Left lung (tissue), 10 donors: ENCODE data around the gene TNIK. TPM values are rescaled to one million over a fixed set of nuclear protein-coding genes. Genes with fewer than 3 reads are reported as not detected.
"Not testable (repeated sequence)": the region's sequence is repeated elsewhere in the genome, so short reads cannot be mapped to it uniquely, and the experiment has no call there.

Source experiments
- ATAC-seq: fragments of 200-7000 bp; cut with Tn5 transposase; one replicate; pipeline ENCODE4 v1.9.1; 2020; ENCODE audit warnings: moderate library complexity
- DNase-seq, 4 donors: peaks; one replicate each; pipeline ENCODE4 v3.0.0-alpha.2; 2013 to 2020
- H3K27ac ChIP-seq, 2 donors: fragments of 200-600 bp; sonication (generic) in 1 of 2; one replicate each; pipeline versions ENCODE4 v1.5.0 to v1.8.0; 2020 to 2021
- H3K27me3 ChIP-seq, 2 donors: fragments of 200-600 bp; sonication (generic) in 1 of 2; one replicate each; pipeline versions ENCODE4 v1.5.0 to v1.8.0; 2020 to 2021
- H3K36me3 ChIP-seq, 2 donors: fragments of 200-600 bp; sonication (generic) in 1 of 2; one replicate each; pipeline versions ENCODE4 v1.5.0 to v1.8.0; 2020 to 2021
- H3K4me1 ChIP-seq, 2 donors: fragments of 200-600 bp; one replicate each; pipeline ENCODE4 v1.8.0; 2021
- H3K4me3 ChIP-seq, 2 donors: fragments of 200-600 bp; sonication (generic) in 1 of 2; one replicate each; pipeline versions ENCODE4 v1.5.0 to v1.8.0; 2020 to 2021; ENCODE audit warnings: mild to moderate bottlenecking in 1 of 2
- H3K9me3 ChIP-seq, 2 donors: fragments of 200-600 bp; sonication (generic) in 1 of 2; one replicate each; pipeline versions ENCODE4 v1.5.0 to v1.8.0; 2020 to 2021
- CTCF ChIP-seq, 2 donors: fragments of 200-600 bp; sonication (generic) in 1 of 2; IDR thresholded peaks; one replicate each; pipeline versions ENCODE4 v1.5.0 to v1.8.0; 2021; ENCODE audit warnings: antibody characterized with exemption in 2 of 2
- intact Hi-C, 2 donors: fragments of 100-400 bp; cut with DNase I; formaldehyde crosslinking; loops; one replicate each; pipeline versions ENCODE4 v1.11.2 to v1.14.2; 2022
- polyA plus RNA-seq, 6 donors: library from polyadenylated mRNA; unstranded; fragments of 120-200 nt; gene quantifications; one replicate each; pipeline ENCODE4 v1.2.1, GENCODE V29; 2013; ENCODE audit not compliant: insufficient read length in 6 of 6
- total RNA-seq, 2 donors: library from RNA; stranded (reverse); fragmentation: NEBNext Ultra II Directional; extraction: Animal tissue kit (Norgen Biotek cat#: 25700); gene quantifications; one replicate each; pipeline ENCODE4 v1.2.1, GENCODE V29; 2021
- donor health status: DM: no; HTN: yes; CAD: no.
- donor health status: DM: no; HTN: no; CAD: no.

Gene TNIK
- total and polyA plus RNA-seq, 8 donors, result 14.8 to 42.0 (median 17.4) TPM

- H3K4me1 ChIP-seq, result peaks cover 15 to 34% of the 10 kb centered on the region in 2 donors
- no peak for ATAC-seq
- no peak for TF ChIP-seq CTCF (IDR thresholded peaks at IDR 0.05)
- H3K36me3 ChIP-seq, result no peaks in the 10 kb centered on the region
- H3K27me3 ChIP-seq, result no peaks in the 10 kb centered on the region
- H3K27ac ChIP-seq, result no peak overlapping the region
- DNase-seq, result no peak
- no peak overlapping the region for H3K4me3 ChIP-seq
- intact Hi-C loops, result no loop called here
- no peaks in the 10 kb centered on the region for H3K9me3 ChIP-seq
Observed at GRCh38 chr3:171372694-171373093, 87.5 kb downstream of the TNIK start.

GRCh38 chr3:171371354-171371753 lies 88.9 kb downstream of the TNIK start:
- DNase-seq, result no peak
- TF ChIP-seq CTCF (IDR thresholded peaks at IDR 0.05), result no peak
- intact Hi-C loops, result no loop called here
- H3K27ac ChIP-seq, result no peak overlapping the region
- no peaks in the 10 kb centered on the region for H3K36me3 ChIP-seq
- no peak for ATAC-seq
- H3K4me3 ChIP-seq, result no peak overlapping the region
- H3K4me1 ChIP-seq, result peaks cover 14 to 28% of the 10 kb centered on the region in 2 donors
- H3K27me3 ChIP-seq, result no peaks in the 10 kb centered on the region
- H3K9me3 ChIP-seq, result no peaks in the 10 kb centered on the region

GRCh38 chr3:171369156-171369555 lies 91.0 kb downstream of the TNIK start:
- no peaks in the 10 kb centered on the region for H3K9me3 ChIP-seq
- peaks cover 6% of the 10 kb centered on the region in 2 donors for H3K4me1 ChIP-seq
- intact Hi-C loops, result no loop called here
- ATAC-seq, result no peak
- no peaks in the 10 kb centered on the region for H3K27me3 ChIP-seq
- no peak for DNase-seq
- no peak for TF ChIP-seq CTCF (IDR thresholded peaks at IDR 0.05)
- no peak overlapping the region for H3K4me3 ChIP-seq
- H3K36me3 ChIP-seq, result no peaks in the 10 kb centered on the region
- no peak overlapping the region for H3K27ac ChIP-seq

GRCh38 chr3:171366738-171367137 lies 93.5 kb downstream of the TNIK start:
- H3K4me3 ChIP-seq, ATAC-seq, intact Hi-C loops: not testable (repeated sequence)

GRCh38 chr3:171366043-171366442 lies 94.2 kb downstream of the TNIK start:
- Histone ChIP-seq H3K27me3 (no peaks in the 10 kb centered on the region), H3K36me3 (no peaks in the 10 kb centered on the region), H3K27ac (no peak overlapping the region), H3K4me1 (no peaks in the 10 kb centered on the region), H3K4me3 (no peak overlapping the region), H3K9me3 (no peaks in the 10 kb centered on the region)
- intact Hi-C loops, result no loop called here
- no peak for DNase-seq
- no peak for ATAC-seq
- TF ChIP-seq CTCF (IDR thresholded peaks at IDR 0.05), result no peak

More at GRCh38 chr3:171366738-171367137, 93.5 kb downstream of the TNIK start:
- H3K36me3 ChIP-seq, H3K27ac ChIP-seq, H3K27me3 ChIP-seq, H3K4me1 ChIP-seq, DNase-seq, H3K9me3 ChIP-seq: not testable (repeated sequence)

- intact Hi-C loops, result no loop called here
- Histone ChIP-seq H3K27me3 (no peaks in the 10 kb centered on the region), H3K4me3 (no peak overlapping the region), H3K27ac (no peak overlapping the region), H3K4me1 (no peaks in the 10 kb centered on the region), H3K9me3 (no peaks in the 10 kb centered on the region), H3K36me3 (no peaks in the 10 kb centered on the region)
- TF ChIP-seq CTCF (IDR thresholded peaks at IDR 0.05), result no peak
- ATAC-seq (no peak), DNase-seq (no peak)
Observed at GRCh38 chr3:171365489-171365888, 94.7 kb downstream of the TNIK start.
